ENCODE results near the gene NFIB. TPM values are rescaled to one million over a fixed set of nuclear protein-coding genes. Genes with fewer than 3 reads are reported as not detected.

The NFIB gene
- total RNA-seq, 1 donor from 2014 or later: not detected

- intact Hi-C loops (cut with micrococcal nuclease): no loop called here
These were observed 5.7 kb downstream of the NFIB start for GRCh38 chr9:14307989-14308852.

GRCh38 chr9:14306672-14307660 is 7.0 kb downstream of the NFIB start:
- intact Hi-C loops (cut with micrococcal nuclease): no loop called here

GRCh38 chr9:14306188-14306587 is 7.8 kb downstream of the NFIB start:
- intact Hi-C loops (cut with micrococcal nuclease): no loop called here

GRCh38 chr9:14304259-14304658 is 9.7 kb downstream of the NFIB start:
- intact Hi-C loops (cut with micrococcal nuclease): no loop called here

GRCh38 chr9:14303521-14303920 is 10.4 kb downstream of the NFIB start:
- intact Hi-C loops (cut with micrococcal nuclease): no loop called here

GRCh38 chr9:14303100-14303499 is 10.8 kb downstream of the NFIB start:
- intact Hi-C loops (cut with micrococcal nuclease): no loop called here

GRCh38 chr9:14302405-14302804 is 11.5 kb downstream of the NFIB start:
- intact Hi-C loops (cut with micrococcal nuclease): no loop called here

- intact Hi-C loops (cut with micrococcal nuclease): no loop called here
These were observed 12.3 kb downstream of the NFIB start for GRCh38 chr9:14301583-14302021.

GRCh38 chr9:14301006-14301405 is 12.9 kb downstream of the NFIB start:
- intact Hi-C loops (cut with micrococcal nuclease): no loop called here

- intact Hi-C loops (cut with micrococcal nuclease): no loop called here
These were observed 13.4 kb downstream of the NFIB start for GRCh38 chr9:14300588-14300987.

GRCh38 chr9:14300040-14300439 is 13.9 kb downstream of the NFIB start:
- intact Hi-C loops (cut with micrococcal nuclease): no loop called here

- intact Hi-C loops (cut with micrococcal nuclease): no loop called here
These were observed 15.3 kb downstream of the NFIB start for GRCh38 chr9:14298601-14299022.

- intact Hi-C loops (cut with micrococcal nuclease): no loop called here
These were observed 17.3 kb downstream of the NFIB start for GRCh38 chr9:14296495-14297113.

GRCh38 chr9:14294659-14295058 is 19.3 kb downstream of the NFIB start:
- intact Hi-C loops (cut with micrococcal nuclease): no loop called here

- intact Hi-C loops (cut with micrococcal nuclease): no loop called here
These were observed 20.1 kb downstream of the NFIB start for GRCh38 chr9:14293801-14294200.

- intact Hi-C loops (cut with micrococcal nuclease): no loop called here
These were observed 21.7 kb downstream of the NFIB start for GRCh38 chr9:14292181-14292739.

GRCh38 chr9:14289916-14290315 is 24.0 kb downstream of the NFIB start:
- intact Hi-C loops (cut with micrococcal nuclease): no loop called here

GRCh38 chr9:14288433-14288832 is 25.5 kb downstream of the NFIB start:
- intact Hi-C loops (cut with micrococcal nuclease): no loop called here

- intact Hi-C loops (cut with micrococcal nuclease): no loop called here
These were observed 27.8 kb downstream of the NFIB start for GRCh38 chr9:14286121-14286520.

- intact Hi-C loops (cut with micrococcal nuclease): no loop called here
These were observed 30.7 kb downstream of the NFIB start for GRCh38 chr9:14283276-14283675.

- intact Hi-C loops (cut with micrococcal nuclease): no loop called here
These were observed 32.1 kb downstream of the NFIB start for GRCh38 chr9:14281876-14282275.
